ENCODE measurements around the gene SGTA.

DNA sequence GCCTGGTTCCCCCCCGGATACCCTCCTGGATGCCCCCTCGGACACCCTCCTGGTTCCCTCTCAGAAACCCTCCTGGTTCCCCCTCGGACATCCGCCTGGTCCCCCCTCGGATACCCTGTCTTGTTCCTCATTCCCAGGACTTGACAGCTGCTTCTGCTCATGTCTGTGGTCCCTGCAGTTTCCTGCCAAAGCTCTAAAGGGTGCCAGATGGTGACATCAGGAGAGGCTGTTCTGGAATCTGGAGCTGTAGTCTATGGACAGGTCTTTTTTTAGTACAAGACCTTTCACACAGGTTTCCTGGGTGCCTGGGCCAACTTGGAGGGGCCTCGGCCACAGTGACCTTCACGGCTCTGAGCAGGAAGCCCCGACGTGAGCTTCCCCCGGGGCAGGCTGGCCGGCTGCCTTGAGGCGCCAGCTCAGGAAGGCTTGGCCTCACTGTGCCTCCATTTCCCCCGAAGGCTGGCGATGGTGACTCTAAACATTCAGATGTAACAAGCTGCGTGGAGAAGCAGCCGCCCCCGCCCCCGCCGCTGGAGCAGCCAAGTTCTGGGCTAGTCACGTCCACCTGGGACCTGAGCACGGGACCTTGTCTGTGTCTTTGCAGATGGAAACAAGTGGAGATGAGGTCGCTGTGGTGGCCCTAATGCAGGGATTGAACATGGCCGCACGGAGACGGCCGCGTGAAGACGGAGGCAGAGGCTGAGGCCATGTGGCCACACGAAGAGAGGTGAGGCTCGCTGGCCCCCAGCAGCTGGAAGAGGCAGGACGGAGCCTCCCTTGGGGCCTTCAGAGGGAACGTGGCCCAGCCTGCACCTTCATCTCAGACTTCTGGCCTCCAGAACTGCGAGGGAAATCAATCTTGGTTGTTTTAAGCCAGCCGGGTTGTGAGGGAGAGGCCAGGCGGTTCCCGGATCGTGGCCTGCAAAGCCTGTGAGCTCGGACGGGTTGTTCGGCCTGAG is 12.7 kb downstream of the SGTA start:
- TF ChIP-seq POLR2A (IDR thresholded peaks at IDR 0.05; ENCODE audit: low read depth, low read length) (no peak), POLR2AphosphoS5 (IDR thresholded peaks at IDR 0.05; ENCODE audit: low read depth, low read length) (no peak), SPI1 (IDR thresholded peaks at IDR 0.05; ENCODE audit: low read depth, low read length) (no peak), TAF1 (IDR thresholded peaks at IDR 0.05; ENCODE audit: low read depth, low read length) (no peak), PAX5 (IDR thresholded peaks at IDR 0.05; ENCODE audit: insufficient read depth, low read length, severe bottlenecking) (no peak), POU2F2 (IDR thresholded peaks at IDR 0.05; ENCODE audit: low read depth, low read length) (no peak)

Data from GM12891 (cell line).